Measurements from ENCODE around the gene PXDN.
"Not testable (repeated sequence)": the region's sequence is repeated elsewhere in the genome, so short reads cannot be mapped to it uniquely, and the experiment has no call there.

The PXDN gene

GRCh38 chr2:1744446-1745170 lies at the start of gene PXDN:
Gene PXDN (minus strand): TSS chr2:1744515. CDS start chr2:1744455, 60 bp downstream.
- in situ Hi-C loops (cut with HindIII; ENCODE audit: low sequenced_read_pairs): loop anchor here (5.0 to 10.0 kb wide), 2 partner anchors 72 to 110 kb away; no protein-coding TSS in a partner anchor

GRCh38 chr2:1793868-1794445 lies 49.6 kb upstream of the PXDN start:
- in situ Hi-C loops (cut with HindIII; ENCODE audit: low sequenced_read_pairs): no loop called here

DNA sequence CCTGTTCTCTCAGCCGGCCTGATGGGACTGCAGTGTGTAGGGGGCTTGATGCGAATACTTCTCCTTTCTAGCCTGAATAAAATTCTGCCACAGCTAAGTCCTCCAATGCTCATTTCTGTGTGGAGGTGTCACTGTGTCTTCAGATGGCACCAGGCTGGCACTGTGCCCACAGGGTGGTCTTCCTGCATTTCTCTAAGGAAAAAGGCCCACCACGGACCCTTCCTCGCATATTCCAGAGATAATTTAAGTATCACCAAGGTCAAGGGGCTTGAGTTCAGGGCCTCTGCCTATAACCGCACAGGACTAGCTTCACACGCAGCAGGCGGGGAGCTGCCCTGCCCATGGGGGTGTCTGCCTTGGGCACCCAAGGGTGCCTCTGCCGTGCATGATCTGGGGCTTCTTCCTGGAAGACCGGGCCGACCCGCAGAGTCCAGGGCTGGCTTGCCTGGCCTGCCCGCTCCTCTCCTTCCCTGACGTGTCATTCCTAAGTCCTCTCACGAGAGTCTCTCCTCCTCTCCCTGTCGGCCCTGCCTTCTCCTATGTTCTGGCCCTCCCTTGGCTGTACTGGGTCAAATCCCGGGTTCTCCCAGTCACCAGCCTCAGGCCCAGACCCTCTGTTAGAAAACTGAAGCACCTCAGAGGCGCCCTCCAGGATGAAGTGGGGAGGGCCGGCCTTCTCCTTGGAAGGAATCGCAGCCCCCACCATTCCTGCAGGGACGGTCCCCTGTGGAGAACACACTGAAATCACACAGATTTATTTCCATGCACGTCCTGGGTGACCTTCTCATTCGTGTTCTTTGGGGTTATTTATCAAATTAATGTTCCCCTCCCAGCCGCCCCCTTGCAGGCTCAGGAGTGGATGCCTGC lies 48.9 kb upstream of the PXDN start:
- in situ Hi-C loops (cut with HindIII; ENCODE audit: low sequenced_read_pairs): no loop called here

- in situ Hi-C loops (cut with HindIII; ENCODE audit: low sequenced_read_pairs): no loop called here
These were observed 47.5 kb upstream of the PXDN start for GRCh38 chr2:1791685-1792435.

GRCh38 chr2:1791006-1791605 lies 46.8 kb upstream of the PXDN start:
- in situ Hi-C loops (cut with HindIII; ENCODE audit: low sequenced_read_pairs): no loop called here

DNA sequence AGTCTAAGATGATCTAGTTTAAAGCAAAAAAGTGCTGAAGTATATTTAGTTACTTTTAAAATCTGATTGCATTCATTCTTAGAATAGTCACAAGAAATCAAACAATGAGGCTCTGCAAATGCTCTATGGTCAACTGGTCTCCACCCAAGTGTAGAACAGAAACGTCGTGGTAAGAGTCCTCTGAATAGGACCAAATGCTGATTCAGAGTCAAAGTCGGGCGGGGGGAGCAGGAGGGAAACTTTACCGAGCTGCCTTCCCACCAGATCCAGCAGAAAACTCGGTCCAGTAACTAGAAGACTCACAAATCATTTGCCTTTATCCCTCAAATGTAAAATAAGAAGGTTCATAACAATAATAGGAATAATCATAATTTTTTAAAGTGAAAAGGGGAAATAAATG lies 46.2 kb upstream of the PXDN start:
- in situ Hi-C loops (cut with HindIII; ENCODE audit: low sequenced_read_pairs): no loop called here

- in situ Hi-C loops (cut with HindIII; ENCODE audit: low sequenced_read_pairs): no loop called here
These were observed 45.3 kb upstream of the PXDN start for GRCh38 chr2:1789610-1790009.

DNA sequence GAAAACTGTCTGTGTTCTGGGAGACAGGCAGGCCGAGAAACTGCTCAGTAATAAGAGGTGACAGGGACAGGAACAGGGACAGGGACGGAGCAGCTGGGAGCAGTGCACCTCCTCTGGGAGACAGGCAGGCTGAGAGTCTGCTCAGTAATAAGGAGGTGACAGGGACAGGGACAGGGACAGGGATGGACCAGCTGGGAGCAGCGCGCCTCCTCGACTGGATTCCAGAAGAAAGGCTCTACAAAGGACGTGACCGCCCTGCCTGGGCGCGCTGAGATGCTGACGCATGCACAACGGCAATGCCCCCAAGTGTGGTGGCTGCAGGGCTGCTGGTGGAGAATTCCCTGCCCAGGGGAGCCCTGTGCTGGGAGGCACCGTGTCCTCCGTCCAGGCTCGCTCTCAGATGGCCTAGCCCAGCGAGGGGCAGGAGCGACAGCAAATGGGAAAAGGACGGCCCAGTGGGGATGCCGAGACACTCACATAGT lies 44.2 kb upstream of the PXDN start:
- in situ Hi-C loops (cut with HindIII; ENCODE audit: low sequenced_read_pairs): no loop called here

GRCh38 chr2:1787755-1788477 lies 43.6 kb upstream of the PXDN start:
- in situ Hi-C loops (cut with HindIII; ENCODE audit: low sequenced_read_pairs): no loop called here

- in situ Hi-C loops (cut with HindIII; ENCODE audit: low sequenced_read_pairs): no loop called here
These were observed 40.8 kb upstream of the PXDN start for GRCh38 chr2:1784986-1785617.

DNA sequence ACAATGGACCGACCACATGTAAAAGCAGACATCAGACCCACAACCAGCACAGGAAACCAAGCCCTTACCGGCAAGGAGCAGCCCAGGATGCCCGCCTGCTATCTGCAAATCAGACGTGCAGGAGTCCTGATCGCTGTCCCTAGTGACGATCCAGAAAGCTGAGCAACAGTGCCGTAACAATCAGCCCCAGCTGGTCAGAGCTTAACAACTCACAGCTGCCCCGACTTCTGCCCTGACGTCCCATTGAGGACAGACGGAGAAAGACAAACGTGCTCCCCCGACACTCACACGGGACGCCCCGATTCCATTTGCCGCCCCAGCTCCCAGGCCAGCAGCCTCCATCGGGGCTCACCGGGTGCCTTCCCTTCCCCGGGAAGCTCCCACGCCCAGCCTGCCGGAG lies 39.8 kb upstream of the PXDN start:
- in situ Hi-C loops (cut with HindIII; ENCODE audit: low sequenced_read_pairs): no loop called here

- in situ Hi-C loops (cut with HindIII; ENCODE audit: low sequenced_read_pairs): no loop called here
These were observed 38.2 kb upstream of the PXDN start for GRCh38 chr2:1782514-1782913.

- in situ Hi-C loops (cut with HindIII; ENCODE audit: low sequenced_read_pairs): no loop called here
These were observed 37.2 kb upstream of the PXDN start for GRCh38 chr2:1781291-1782080.

DNA sequence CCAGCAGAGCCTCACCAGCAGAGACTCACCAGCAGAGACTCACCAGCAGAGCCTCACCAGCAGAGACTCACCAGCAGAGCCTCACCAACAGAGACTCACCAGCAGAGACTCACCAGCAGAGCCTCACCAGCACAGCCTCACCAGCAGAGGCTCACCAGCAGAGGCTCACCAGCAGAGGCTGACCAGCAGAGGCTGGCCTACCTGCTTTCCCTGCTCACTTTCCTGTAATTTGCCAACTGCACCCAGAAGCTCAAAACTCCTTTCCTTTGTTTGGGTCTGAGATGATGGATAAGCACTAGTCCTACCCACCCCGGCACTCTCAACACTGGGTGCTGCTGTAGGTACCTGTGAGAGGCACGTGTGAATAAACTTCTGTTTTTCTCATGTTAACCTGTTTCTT lies 36.4 kb upstream of the PXDN start:
- in situ Hi-C loops (cut with HindIII; ENCODE audit: low sequenced_read_pairs): no loop called here

GRCh38 chr2:1780054-1780453 lies 35.7 kb upstream of the PXDN start:
- in situ Hi-C loops (cut with HindIII; ENCODE audit: low sequenced_read_pairs): not testable (repeated sequence)

GRCh38 chr2:1778566-1778965 lies 34.3 kb upstream of the PXDN start:
- in situ Hi-C loops (cut with HindIII; ENCODE audit: low sequenced_read_pairs): no loop called here

- in situ Hi-C loops (cut with HindIII; ENCODE audit: low sequenced_read_pairs): no loop called here
These were observed 33.5 kb upstream of the PXDN start for GRCh38 chr2:1777781-1778180.

GRCh38 chr2:1777156-1777555 lies 32.8 kb upstream of the PXDN start:
- in situ Hi-C loops (cut with HindIII; ENCODE audit: low sequenced_read_pairs): no loop called here
